ENCODE results near the gene PILRA.

The PILRA gene

DNA sequence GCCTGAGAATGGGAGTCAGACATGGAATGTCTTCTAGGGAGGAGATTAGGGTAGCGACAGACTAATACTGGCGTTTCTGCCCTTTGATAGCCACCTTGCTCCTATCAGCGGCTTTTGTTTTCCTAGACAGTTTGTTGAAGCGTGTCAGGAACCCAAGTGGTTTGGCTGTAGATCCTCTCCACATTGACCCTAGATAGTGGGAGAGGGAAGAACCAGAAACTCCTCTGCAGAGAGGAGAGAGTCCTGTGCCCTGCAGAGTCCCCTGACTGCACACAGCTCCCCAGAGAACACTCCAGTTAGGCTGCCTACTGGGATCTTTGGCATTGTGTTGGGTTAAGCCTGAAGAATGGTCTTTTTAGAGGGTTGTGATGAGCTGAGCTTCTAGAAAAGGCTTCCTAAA lies 58.8 kb downstream of the PILRA start:
- Histone ChIP-seq H3K79me1 (replicated peaks; ENCODE audit: low read length, poor library complexity, severe bottlenecking) (peaks cover 6% of the 10 kb centered on the region), H4K91ac (ENCODE audit: low read length) (no peak overlapping the region), H2AFZ (ENCODE audit: low read depth, low read length) (no peak overlapping the region), H3K27me3 (ENCODE audit: control insufficient read depth in 1 of 2, insufficient read depth in 1 of 2, low read length in 2 of 2) (no peaks in the 10 kb centered on the region), H2BK15ac (ENCODE audit: low read depth, poor library complexity, severe bottlenecking) (no peak overlapping the region), H3K4me3 (ENCODE audit: insufficient read depth in 1 of 2, low read depth in 1 of 2, low read length in 2 of 2) (peak overlapping the region in 1 of 2 experiments; percentile 90), H3K14ac (ENCODE audit: low read length in 2 of 2) (no peak overlapping the region), H2AK5ac (ENCODE audit: low read length, severe bottlenecking) (no peak overlapping the region), H2BK120ac (ENCODE audit: low read depth, low read length) (no peak overlapping the region), H4K8ac (ENCODE audit: low read length) (no peak overlapping the region), H3K18ac (ENCODE audit: low read depth in 1 of 2, low read length in 2 of 2) (no peak overlapping the region), H2BK12ac (ENCODE audit: low read length in 2 of 2) (no peak overlapping the region), H3K4ac (ENCODE audit: low read depth in 1 of 2, low read length in 2 of 2) (no peak overlapping the region), H3K9me3 (ENCODE audit: control insufficient read depth, low read length) (no peaks in the 10 kb centered on the region), H2BK5ac (ENCODE audit: low read depth, low read length, poor library complexity, severe bottlenecking) (no peak overlapping the region), H3K4me1 (ENCODE audit: control insufficient read depth, insufficient read depth, low read depth, low read length) (peaks cover 33% of the 10 kb centered on the region), H3K4me2 (ENCODE audit: low read length, poor library complexity, severe bottlenecking) (no peak overlapping the region), H3K23ac (ENCODE audit: low read length in 2 of 2) (no peak overlapping the region), H3K36me3 (ENCODE audit: control insufficient read depth in 1 of 2, insufficient read depth in 2 of 2, low read depth in 1 of 2, low read length in 2 of 2) (peaks cover 40 to 45% of the 10 kb centered on the region in 2 experiments), H3K27ac (ENCODE audit: low read length, poor library complexity, severe bottlenecking) (no peak overlapping the region), H3K9ac (ENCODE audit: low read length) (peak overlapping the region; percentile 99)
- 91% methylated on average over 4 of the region's 4 CpGs for WGBS
- DNase-seq = no peak

GRCh38 chr7:100432621-100433275 lies 59.5 kb downstream of the PILRA start:
- no peak overlapping the region for H2AK5ac ChIP-seq (ENCODE audit: low read length, severe bottlenecking)
- H2BK15ac ChIP-seq (ENCODE audit: low read depth, poor library complexity, severe bottlenecking) = no peak overlapping the region
- H2BK12ac ChIP-seq (ENCODE audit: low read length in 2 of 2) = no peak overlapping the region
- no peak overlapping the region for H3K4ac ChIP-seq (ENCODE audit: low read depth in 1 of 2, low read length in 2 of 2)
- H3K79me1 ChIP-seq (replicated peaks; ENCODE audit: low read length, poor library complexity, severe bottlenecking) = peaks cover 6% of the 10 kb centered on the region
- no peak overlapping the region for H3K23ac ChIP-seq (ENCODE audit: low read length in 2 of 2)
- WGBS = 95% methylated on average over 21 of the region's 21 CpGs
- no peak overlapping the region for H3K18ac ChIP-seq (ENCODE audit: low read depth in 1 of 2, low read length in 2 of 2)
- no peak overlapping the region for H4K91ac ChIP-seq (ENCODE audit: low read length)
- no peak overlapping the region for H3K4me2 ChIP-seq (ENCODE audit: low read length, poor library complexity, severe bottlenecking)
- H3K4me1 ChIP-seq (ENCODE audit: control insufficient read depth, insufficient read depth, low read depth, low read length) = peaks cover 33% of the 10 kb centered on the region
- H3K14ac ChIP-seq (ENCODE audit: low read length in 2 of 2) = no peak overlapping the region
- no peak overlapping the region for H3K27ac ChIP-seq (ENCODE audit: low read length, poor library complexity, severe bottlenecking)
- H3K9me3 ChIP-seq (ENCODE audit: control insufficient read depth, low read length) = no peaks in the 10 kb centered on the region
- H2BK5ac ChIP-seq (ENCODE audit: low read depth, low read length, poor library complexity, severe bottlenecking) = no peak overlapping the region
- peak overlapping the region; percentile 99 for H3K9ac ChIP-seq (ENCODE audit: low read length)
- DNase-seq = no peak
- H3K4me3 ChIP-seq (ENCODE audit: insufficient read depth in 1 of 2, low read depth in 1 of 2, low read length in 2 of 2) = peak overlapping the region in 1 of 2 experiments; percentile 90
- H3K27me3 ChIP-seq (ENCODE audit: control insufficient read depth in 1 of 2, insufficient read depth in 1 of 2, low read length in 2 of 2) = no peaks in the 10 kb centered on the region
- peaks cover 40 to 45% of the 10 kb centered on the region in 2 experiments for H3K36me3 ChIP-seq (ENCODE audit: control insufficient read depth in 1 of 2, insufficient read depth in 2 of 2, low read depth in 1 of 2, low read length in 2 of 2)
- H4K8ac ChIP-seq (ENCODE audit: low read length) = no peak overlapping the region
- no peak overlapping the region for H2BK120ac ChIP-seq (ENCODE audit: low read depth, low read length)
- H2AFZ ChIP-seq (ENCODE audit: low read depth, low read length) = no peak overlapping the region

GRCh38 chr7:100433276-100433591 lies 59.9 kb downstream of the PILRA start:
- no peaks in the 10 kb centered on the region for H3K27me3 ChIP-seq (ENCODE audit: control insufficient read depth in 1 of 2, insufficient read depth in 1 of 2, low read length in 2 of 2)
- H3K23ac ChIP-seq (ENCODE audit: low read length in 2 of 2) = no peak overlapping the region
- no peak overlapping the region for H2BK5ac ChIP-seq (ENCODE audit: low read depth, low read length, poor library complexity, severe bottlenecking)
- H3K27ac ChIP-seq (ENCODE audit: low read length, poor library complexity, severe bottlenecking) = no peak overlapping the region
- H3K36me3 ChIP-seq (ENCODE audit: control insufficient read depth in 1 of 2, insufficient read depth in 2 of 2, low read depth in 1 of 2, low read length in 2 of 2) = peaks cover 40 to 45% of the 10 kb centered on the region in 2 experiments
- no peak overlapping the region for H2BK120ac ChIP-seq (ENCODE audit: low read depth, low read length)
- H4K8ac ChIP-seq (ENCODE audit: low read length) = no peak overlapping the region
- H2BK12ac ChIP-seq (ENCODE audit: low read length in 2 of 2) = no peak overlapping the region
- H2AK5ac ChIP-seq (ENCODE audit: low read length, severe bottlenecking) = no peak overlapping the region
- peaks cover 29% of the 10 kb centered on the region for H3K4me1 ChIP-seq (ENCODE audit: control insufficient read depth, insufficient read depth, low read depth, low read length)
- no peak overlapping the region for H3K4me3 ChIP-seq (ENCODE audit: insufficient read depth in 1 of 2, low read depth in 1 of 2, low read length in 2 of 2)
- H3K79me1 ChIP-seq (replicated peaks; ENCODE audit: low read length, poor library complexity, severe bottlenecking) = peaks cover 6% of the 10 kb centered on the region
- peak overlapping the region; percentile 99 for H3K9ac ChIP-seq (ENCODE audit: low read length)
- H2AFZ ChIP-seq (ENCODE audit: low read depth, low read length) = no peak overlapping the region
- no peak for DNase-seq
- H3K9me3 ChIP-seq (ENCODE audit: control insufficient read depth, low read length) = no peaks in the 10 kb centered on the region
- H3K4ac ChIP-seq (ENCODE audit: low read depth in 1 of 2, low read length in 2 of 2) = no peak overlapping the region
- H3K14ac ChIP-seq (ENCODE audit: low read length in 2 of 2) = no peak overlapping the region
- no peak overlapping the region for H3K18ac ChIP-seq (ENCODE audit: low read depth in 1 of 2, low read length in 2 of 2)
- 85% methylated on average over 4 of the region's 4 CpGs for WGBS
- no peak overlapping the region for H4K91ac ChIP-seq (ENCODE audit: low read length)
- H3K4me2 ChIP-seq (ENCODE audit: low read length, poor library complexity, severe bottlenecking) = no peak overlapping the region
- H2BK15ac ChIP-seq (ENCODE audit: low read depth, poor library complexity, severe bottlenecking) = no peak overlapping the region

DNA sequence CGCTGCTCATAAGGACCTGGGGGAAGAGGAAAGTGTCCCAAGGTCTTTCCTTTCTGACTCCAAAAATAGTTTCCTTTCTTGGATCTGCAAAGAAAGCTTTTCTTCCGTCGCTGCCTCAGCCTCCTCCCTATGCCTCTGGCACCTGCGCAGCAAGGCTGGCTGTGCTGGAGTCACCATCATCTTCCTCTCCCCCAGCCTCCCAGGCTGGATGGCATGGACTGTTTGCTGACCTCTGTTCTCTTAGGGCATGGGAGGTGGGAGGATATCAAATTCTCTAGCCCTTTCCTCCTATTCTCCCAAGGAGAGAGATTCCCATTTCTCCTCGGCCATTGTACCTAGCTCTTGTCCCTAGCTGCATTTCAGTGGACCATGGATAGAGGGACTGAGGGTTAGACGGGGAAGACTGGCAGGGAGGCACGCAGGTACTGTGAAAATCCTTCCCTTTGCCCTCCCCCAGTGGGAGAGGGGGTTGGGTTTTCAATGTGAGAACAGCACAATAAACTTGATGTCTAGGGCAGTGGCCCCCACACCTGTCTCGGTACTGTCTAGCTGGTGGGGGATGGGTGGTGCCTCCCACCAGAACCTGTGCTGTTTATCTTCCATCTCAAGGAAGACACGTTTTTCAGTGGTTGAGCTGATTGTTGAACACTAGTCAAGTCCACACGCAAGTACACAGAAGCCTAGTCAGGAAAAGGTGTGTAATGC lies 60.5 kb downstream of the PILRA start:
- Histone ChIP-seq H3K79me1 (replicated peaks; ENCODE audit: low read length, poor library complexity, severe bottlenecking) (peaks cover 6% of the 10 kb centered on the region), H3K36me3 (ENCODE audit: control insufficient read depth in 1 of 2, insufficient read depth in 2 of 2, low read depth in 1 of 2, low read length in 2 of 2) (peaks cover 40 to 45% of the 10 kb centered on the region in 2 experiments), H3K27me3 (ENCODE audit: control insufficient read depth in 1 of 2, insufficient read depth in 1 of 2, low read length in 2 of 2) (no peaks in the 10 kb centered on the region), H3K9ac (ENCODE audit: low read length) (peak overlapping the region; percentile 99), H4K8ac (ENCODE audit: low read length) (peak overlapping the region; percentile 19), H3K27ac (ENCODE audit: low read length, poor library complexity, severe bottlenecking) (no peak overlapping the region), H3K18ac (ENCODE audit: low read depth in 1 of 2, low read length in 2 of 2) (no peak overlapping the region), H2BK120ac (ENCODE audit: low read depth, low read length) (no peak overlapping the region), H4K91ac (ENCODE audit: low read length) (no peak overlapping the region), H3K4me3 (ENCODE audit: insufficient read depth in 1 of 2, low read depth in 1 of 2, low read length in 2 of 2) (no peak overlapping the region), H2BK15ac (ENCODE audit: low read depth, poor library complexity, severe bottlenecking) (no peak overlapping the region), H2AK5ac (ENCODE audit: low read length, severe bottlenecking) (no peak overlapping the region), H2BK12ac (ENCODE audit: low read length in 2 of 2) (no peak overlapping the region), H3K4me2 (ENCODE audit: low read length, poor library complexity, severe bottlenecking) (no peak overlapping the region), H2BK5ac (ENCODE audit: low read depth, low read length, poor library complexity, severe bottlenecking) (no peak overlapping the region), H2AFZ (ENCODE audit: low read depth, low read length) (no peak overlapping the region), H3K23ac (ENCODE audit: low read length in 2 of 2) (no peak overlapping the region), H3K4ac (ENCODE audit: low read depth in 1 of 2, low read length in 2 of 2) (no peak overlapping the region), H3K14ac (ENCODE audit: low read length in 2 of 2) (no peak overlapping the region), H3K4me1 (ENCODE audit: control insufficient read depth, insufficient read depth, low read depth, low read length) (peaks cover 29% of the 10 kb centered on the region), H3K9me3 (ENCODE audit: control insufficient read depth, low read length) (no peaks in the 10 kb centered on the region)
- DNase-seq = no peak
- 88% methylated on average over 9 of the region's 10 CpGs for WGBS
